Heart left ventricle (tissue), 16 donors: Measurements from ENCODE around the gene GRB14. TPM values are rescaled to one million over a fixed set of nuclear protein-coding genes. Genes with fewer than 3 reads are reported as not detected.

Experiments used
- ATAC-seq, 4 donors: fragments of 200-7000 bp; cut with Tn5 transposase; one replicate each; pipeline ENCODE4 v1.9.1; 2020 to 2022; ENCODE audit warnings: moderate library complexity in 4 of 4, mild to moderate bottlenecking in 3 of 4, moderate number of reproducible peaks in 1 of 4
- DNase-seq, 5 donors: peaks; one replicate each; pipeline ENCODE4 v3.0.0-alpha.2; 2020
- H3K27ac ChIP-seq, 12 donors: fragments of 200-600 bp; sonication (generic) in 4 of 12; one replicate each; pipeline versions ENCODE4 v1.5.0 to v1.8.0; 2016 to 2022; ENCODE audit warnings: mild to moderate bottlenecking in 2 of 12
- H3K27me3 ChIP-seq, 9 donors: fragments of 200-600 bp; sonication (generic) in 2 of 9; one replicate each; pipeline versions ENCODE4 v1.5.1 to v1.8.0; 2016 to 2022; ENCODE audit warnings: mild to moderate bottlenecking in 3 of 9
- H3K36me3 ChIP-seq, 9 donors: fragments of 200-600 bp; sonication (generic) in 2 of 9; one replicate each; pipeline versions ENCODE4 v1.5.0 to v1.8.0; 2018 to 2022; ENCODE audit warnings: mild to moderate bottlenecking in 2 of 9
- H3K4me1 ChIP-seq, 12 donors: fragments of 200-600 bp; sonication (generic) in 4 of 12; one replicate each; pipeline versions ENCODE4 v1.5.0 to v1.8.0; 2016 to 2022; ENCODE audit warnings: mild to moderate bottlenecking in 3 of 12
- H3K4me3 ChIP-seq, 12 donors: fragments of 200-600 bp; sonication (generic) in 4 of 12; one replicate each; pipeline versions ENCODE4 v1.5.0 to v1.8.0; 2017 to 2022; ENCODE audit warnings: mild to moderate bottlenecking in 9 of 12, moderate library complexity in 4 of 12
- H3K9me3 ChIP-seq, 12 donors: fragments of 200-600 bp; sonication (generic) in 4 of 12; one replicate each; pipeline versions ENCODE4 v1.5.0 to v1.8.0; 2016 to 2022; ENCODE audit warnings: mild to moderate bottlenecking in 1 of 12
- CTCF ChIP-seq, 12 donors: fragments of 200-600 bp; sonication (generic) in 4 of 12; IDR thresholded peaks; one replicate each; pipeline versions ENCODE4 v1.5.0 to v1.8.0; 2018 to 2022; ENCODE audit warnings: antibody characterized with exemption in 12 of 12, mild to moderate bottlenecking in 5 of 12
- POLR2A ChIP-seq, 2 donors: fragments of 450-650 bp; IDR thresholded peaks; one replicate each; pipeline ENCODE4 v1.6.1; 2017; ENCODE audit warnings: antibody characterized with exemption in 2 of 2, mild to moderate bottlenecking in 2 of 2, moderate library complexity in 2 of 2
- WGBS, 4 donors: extraction: QIAGEN DNeasy Blood & Tissue Kit in 2 of 4; methylation state at CpG; one replicate each; pipeline versions ENCODE4 v1.1.5 to v1.1.7; 2013 to 2018; 5-methylcytosine and 5-hydroxymethylcytosine counted together
- intact Hi-C, 10 donors: fragments of 100-400 bp; cut with DNase I; formaldehyde crosslinking; loops; one replicate each; pipeline versions ENCODE4 v1.11.1 to v1.14.2; 2022
- polyA plus RNA-seq, 2 donors: library from polyadenylated mRNA; stranded (reverse); fragments of 200-250 nt; gene quantifications; one replicate each; pipeline ENCODE4 v1.2.3, GENCODE V29; 2013
- total RNA-seq, 9 donors: library from RNA; depleted of rRNA in 2 of 9; stranded (reverse); fragments of >200 nt in 2 of 9; fragmentation: NEBNext Ultra II Directional in 3 of 9; extraction: Animal tissue kit (Norgen Biotek cat#: 25700) in 3 of 9; gene quantifications; one replicate each; pipeline versions ENCODE4 v1.1.0 to v1.2.4, GENCODE V29; 2016 to 2023
- donor health status: ischemic (EF 13 %, LVEDD 7.1; RV severe dilation, severe dysfunction).
- donor health status: healthy with polysubstance abuse.
- donor health status: DM: no; HTN: yes; CAD: no.
- donor health status: DM: no; HTN: no; CAD: no.
- donor health status: ischemic (EF 25% LVEDD 6.9; RV normal size, moderate dysfunction).
- donor health status: ischemic (EF 25% LVEDD 5.7; RV mildly dilated, moderate dysfunction).
- donor health status: healthy.
- donor health status: DM: yes; HTN: yes; CAD: no.
- donor health status: ischemic (EF 35%, LVEDD 5.7; RV mildly dilated, moderate dysfunction).
- donor health status: nonischemic (EF 11% LVEDD 7.7; RV severe dilation, severe dysfunction).
- donor health status: DM: yes; HTN: yes; CAD: no.
- donor health status: PGD.
- donor health status: ischemic (EF 29% LVEDD 5.4; RV normal size, mild dysfunction).
- donor health status: nonischemic (EF 23%, LVEDD 6.1; RV moderate dilation, normal function).

Gene GRB14
- total and polyA plus RNA-seq, 11 donors: 2.7 to 42.3 (median 13.3) TPM

GRCh38 chr2:164655750-164656149 lies 34.5 kb upstream of the GRB14 start:
- H3K9me3 ChIP-seq: peaks cover 0 to 11% (median 0%) of the 10 kb centered on the region in 12 donors
- no peaks in the 10 kb centered on the region for H3K36me3 ChIP-seq
- TF ChIP-seq POLR2A (IDR thresholded peaks at IDR 0.05) (no peak), CTCF (IDR thresholded peaks at IDR 0.05) (no peak)
- DNase-seq (no peak), ATAC-seq (no peak)
- WGBS, 4 donors: 84 to 92% (median 89%) methylated on average over 2 of the region's 2 CpGs
- H3K27ac ChIP-seq: no peak overlapping the region
- H3K27me3 ChIP-seq: no peaks in the 10 kb centered on the region
- H3K4me1 ChIP-seq: peaks cover 0 to 7% (median 0%) of the 10 kb centered on the region in 12 donors
- intact Hi-C loops: no loop called here
- H3K4me3 ChIP-seq: no peak overlapping the region

GRCh38 chr2:164655336-164655735 lies 34.1 kb upstream of the GRB14 start:
- Histone ChIP-seq H3K4me1 (peaks cover 0 to 7% (median 0%) of the 10 kb centered on the region in 12 donors), H3K9me3 (peaks cover 0 to 16% (median 4%) of the 10 kb centered on the region in 12 donors), H3K4me3 (no peak overlapping the region), H3K36me3 (no peaks in the 10 kb centered on the region), H3K27ac (no peak overlapping the region), H3K27me3 (no peaks in the 10 kb centered on the region)
- no peak for ATAC-seq
- no peak for DNase-seq
- intact Hi-C loops: no loop called here
- TF ChIP-seq CTCF (IDR thresholded peaks at IDR 0.05): no peak
- TF ChIP-seq POLR2A (IDR thresholded peaks at IDR 0.05): no peak

GRCh38 chr2:164651361-164651760 lies 30.1 kb upstream of the GRB14 start:
- Histone ChIP-seq H3K9me3 (peaks cover 0 to 46% (median 26%) of the 10 kb centered on the region in 12 donors), H3K27me3 (no peaks in the 10 kb centered on the region), H3K36me3 (no peaks in the 10 kb centered on the region), H3K27ac (no peak overlapping the region), H3K4me1 (peaks cover 0 to 7% (median 0%) of the 10 kb centered on the region in 12 donors), H3K4me3 (no peak overlapping the region)
- WGBS, 4 donors: 25 to 43% (median 32%) methylated on average over 1 of the region's 1 CpG
- intact Hi-C loops: no loop called here
- TF ChIP-seq POLR2A (IDR thresholded peaks at IDR 0.05) (no peak), CTCF (IDR thresholded peaks at IDR 0.05) (peak in 1 of 12 donors; percentile 9)
- DNase-seq: no peak
- peak in 1 of 4 donors; percentile 67 for ATAC-seq

- H3K4me3 ChIP-seq: no peak overlapping the region
- no peaks in the 10 kb centered on the region for H3K36me3 ChIP-seq
- no peak for DNase-seq
- no peaks in the 10 kb centered on the region for H3K27me3 ChIP-seq
- intact Hi-C loops: no loop called here
- no peak for TF ChIP-seq POLR2A (IDR thresholded peaks at IDR 0.05)
- no peak for TF ChIP-seq CTCF (IDR thresholded peaks at IDR 0.05)
- ATAC-seq: no peak
- H3K4me1 ChIP-seq: no peaks in the 10 kb centered on the region
- peaks cover 0 to 19% (median 10%) of the 10 kb centered on the region in 12 donors for H3K9me3 ChIP-seq
- H3K27ac ChIP-seq: no peak overlapping the region
- 90 to 100% (median 95%) methylated on average over 1 of the region's 1 CpG for WGBS, 4 donors
These were observed 22.9 kb upstream of the GRB14 start for GRCh38 chr2:164644036-164644700.
